Superior temporal gyrus (tissue), 1 donor: ENCODE results near the gene MYO1D.
"Not testable (repeated sequence)": the region's sequence is repeated elsewhere in the genome, so short reads cannot be mapped to it uniquely, and the experiment has no call there.

Experiments
- DNase-seq: peaks from one replicate; pipeline ENCODE4 v3.0.0-alpha.2; 2016; ENCODE audit errors: extremely low spot score

MYO1D gene

GRCh38 chr17:32731556-32732295, 145.2 kb downstream of the MYO1D start:
- no peak for DNase-seq

DNA sequence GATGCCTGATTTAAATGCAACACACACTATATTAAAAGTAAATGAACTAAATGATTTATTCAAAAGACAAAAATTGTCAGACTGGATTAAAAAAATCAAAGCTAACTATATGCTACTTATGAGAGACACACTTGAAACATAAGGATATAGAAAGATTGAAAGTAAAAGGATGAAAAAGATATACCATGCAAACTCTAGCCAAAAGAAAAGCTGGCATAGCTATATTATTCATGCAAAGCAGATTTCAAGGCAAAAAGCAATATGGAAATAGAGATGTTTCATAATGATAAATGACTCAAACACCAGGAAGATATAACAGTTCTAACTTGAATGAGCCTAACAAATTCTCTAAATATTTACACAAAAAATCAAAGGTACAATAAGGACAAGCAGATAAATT, 149.2 kb downstream of the MYO1D start:
- no peak for DNase-seq

GRCh38 chr17:32725697-32726096, 151.2 kb downstream of the MYO1D start:
- no peak for DNase-seq

GRCh38 chr17:32723310-32723955, 153.5 kb downstream of the MYO1D start:
- DNase-seq: peak; percentile 74

GRCh38 chr17:32722733-32723132, 154.2 kb downstream of the MYO1D start:
- DNase-seq: no peak

DNA sequence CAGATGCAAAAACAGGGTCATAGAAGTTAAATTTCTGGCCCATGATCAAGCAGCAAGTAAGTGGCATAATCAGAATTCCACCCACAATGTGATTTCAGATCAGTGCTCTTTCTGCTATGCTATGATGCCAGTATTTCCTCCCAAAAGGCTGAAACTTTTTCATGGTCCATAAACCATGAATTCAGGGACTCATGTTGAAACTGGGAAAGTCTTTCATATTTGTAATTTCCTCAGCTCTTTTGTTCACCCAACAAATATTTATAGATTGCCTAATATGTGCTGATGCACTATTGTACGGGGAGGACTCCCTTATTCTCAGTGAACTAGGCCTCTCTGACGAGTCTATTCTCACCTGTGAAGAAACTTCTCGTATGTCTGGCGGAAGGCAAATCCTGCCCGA, 156.3 kb downstream of the MYO1D start:
- DNase-seq: no peak

- peak; percentile 86 for DNase-seq
These were observed 157.2 kb downstream of the MYO1D start for GRCh38 chr17:32719689-32720088.

GRCh38 chr17:32714922-32715321, 162.0 kb downstream of the MYO1D start:
- not testable (repeated sequence) for DNase-seq

- DNase-seq: not testable (repeated sequence)
These were observed 162.7 kb downstream of the MYO1D start for GRCh38 chr17:32714206-32714605.

- DNase-seq: no peak
These were observed 163.8 kb downstream of the MYO1D start for GRCh38 chr17:32713081-32713480.

GRCh38 chr17:32709562-32709961, 167.4 kb downstream of the MYO1D start:
- DNase-seq: no peak

GRCh38 chr17:32701871-32702270, 175.1 kb downstream of the MYO1D start:
- DNase-seq: peak; percentile 12

DNA sequence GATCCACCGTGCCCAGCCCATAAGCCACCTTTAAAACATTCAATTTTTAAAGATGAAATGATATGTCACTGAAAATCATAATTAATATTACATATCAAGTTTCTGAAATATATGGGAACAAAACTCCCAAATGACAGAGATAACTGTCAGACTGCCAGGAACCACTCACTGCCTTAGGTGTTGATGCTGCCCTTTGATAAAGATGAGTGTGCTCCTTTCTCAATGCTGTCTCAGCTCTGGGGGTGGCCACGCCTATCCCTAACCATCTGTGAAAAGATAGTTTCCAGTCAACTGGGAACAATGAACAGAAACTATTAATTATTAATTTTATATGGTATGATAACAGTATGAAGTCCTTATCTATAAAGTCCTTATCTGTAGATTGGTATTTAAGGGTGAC, 177.7 kb downstream of the MYO1D start:
- no peak for DNase-seq

- no peak for DNase-seq
These were observed 178.9 kb downstream of the MYO1D start for GRCh38 chr17:32697728-32698625.

DNA sequence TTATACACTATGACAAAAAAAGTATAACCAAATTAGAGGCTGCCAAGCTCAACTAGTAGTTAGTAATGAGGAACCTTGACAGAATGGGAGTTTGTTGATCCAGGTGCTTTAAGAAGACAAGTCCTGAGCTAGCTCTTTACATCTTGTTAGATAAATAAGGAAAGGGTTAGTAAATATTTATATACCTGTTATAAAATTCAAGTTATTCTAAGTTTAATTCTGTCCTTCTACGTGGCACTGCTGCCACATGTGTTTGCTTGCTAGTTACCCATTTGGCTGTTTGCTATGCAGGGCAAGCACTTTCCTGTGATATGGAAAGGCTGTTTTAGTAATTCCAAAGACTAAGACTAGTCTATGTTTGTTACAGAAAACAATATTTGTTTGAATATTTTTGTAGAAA, 180.5 kb downstream of the MYO1D start:
- DNase-seq: no peak

DNA sequence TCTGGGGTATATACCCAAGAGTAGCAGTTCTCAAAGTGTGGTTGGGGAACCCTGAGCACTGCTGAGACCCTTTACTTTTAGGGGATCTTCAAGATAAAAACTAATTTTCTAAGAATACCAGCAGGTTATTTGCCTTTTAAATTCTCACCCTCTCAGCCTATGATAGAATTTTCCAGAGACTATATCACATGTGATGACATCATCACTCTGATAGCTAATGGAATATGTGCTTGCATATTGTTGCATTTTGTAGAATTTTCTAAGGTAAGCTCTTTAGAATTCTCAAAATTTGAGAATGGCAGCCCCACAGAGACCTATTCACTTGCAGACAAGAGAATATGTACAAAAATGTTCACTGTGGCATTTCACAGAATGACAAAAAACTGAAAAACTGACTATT, 181.1 kb downstream of the MYO1D start:
- DNase-seq: no peak

GRCh38 chr17:32693194-32693897, 183.6 kb downstream of the MYO1D start:
- peak; percentile 48 for DNase-seq

- no peak for DNase-seq
These were observed 184.7 kb downstream of the MYO1D start for GRCh38 chr17:32692179-32692578.

DNA sequence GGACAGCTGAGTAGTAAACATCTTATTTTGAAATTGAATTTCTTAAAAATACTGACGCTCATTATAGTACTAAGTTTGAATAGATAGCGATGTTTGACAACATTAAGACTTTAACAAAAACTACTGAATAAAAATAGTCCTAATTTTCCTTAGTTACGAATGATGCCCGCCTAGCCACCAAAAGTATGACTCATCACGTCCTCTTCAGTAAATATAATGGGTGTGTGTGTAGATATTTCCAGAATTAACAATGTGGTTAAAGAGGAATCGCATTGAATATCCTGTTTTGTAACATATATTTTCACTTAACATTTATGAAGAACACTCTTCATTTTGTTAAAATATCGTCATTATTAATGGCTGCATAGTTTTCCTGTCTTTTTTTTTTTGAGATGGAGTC, 187.6 kb downstream of the MYO1D start:
- no peak for DNase-seq

DNA sequence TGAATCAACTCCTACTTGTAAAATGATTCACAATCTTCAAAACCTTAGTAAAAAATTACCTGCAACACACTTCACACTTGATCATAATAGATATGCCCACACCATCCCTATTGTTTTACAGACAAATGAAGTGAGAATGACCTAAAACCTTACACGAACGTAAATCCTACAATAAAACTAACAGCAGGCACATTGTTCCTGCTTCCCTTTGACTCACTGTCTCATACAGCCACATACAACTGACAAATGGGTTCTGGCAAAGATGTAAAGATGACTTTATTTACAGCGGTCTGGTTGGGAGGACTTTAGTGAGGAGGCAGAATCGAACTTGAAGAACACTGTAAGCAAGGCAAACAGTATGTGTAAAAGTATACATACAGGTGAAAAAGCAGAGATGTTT, 188.7 kb downstream of the MYO1D start:
- DNase-seq: no peak

DNA sequence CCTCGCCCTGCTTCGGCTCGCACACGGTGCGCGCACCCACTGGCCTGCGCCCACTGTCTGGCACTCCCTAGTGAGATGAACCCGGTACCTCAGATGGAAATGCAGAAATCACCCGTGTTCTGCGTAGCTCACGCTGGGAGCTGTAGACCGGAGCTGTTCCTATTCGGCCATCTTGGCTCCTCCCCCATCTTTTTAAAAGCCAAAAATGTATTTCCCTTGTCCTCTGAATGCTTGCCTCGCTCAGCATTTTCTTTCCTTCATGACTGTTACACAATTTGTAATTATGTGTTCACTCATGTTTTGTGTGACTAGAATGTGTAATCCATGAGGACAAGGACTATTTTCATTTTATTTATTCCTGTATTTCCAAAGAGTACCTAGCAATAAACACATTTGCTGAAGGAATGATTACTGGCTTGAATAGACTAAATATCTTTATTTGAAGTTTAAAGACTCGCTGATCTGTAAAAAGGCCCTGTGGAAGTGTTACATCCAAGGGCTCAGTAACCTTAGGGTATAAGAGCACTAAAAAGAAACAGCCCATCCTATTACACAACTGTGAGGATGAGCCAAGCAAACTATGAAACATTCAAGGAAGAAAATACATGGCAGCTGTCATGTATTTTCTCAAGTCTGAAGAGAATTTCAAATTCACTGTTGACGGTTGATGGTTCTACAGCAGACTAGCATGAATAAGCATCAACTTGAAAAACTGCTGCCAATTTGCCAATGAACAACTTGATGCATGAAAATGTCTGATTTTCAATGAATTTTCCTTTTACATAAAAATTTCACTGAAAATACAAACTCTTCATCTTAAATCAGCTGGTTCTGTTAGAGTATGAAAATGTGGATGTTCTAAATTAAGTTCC, 192.6 kb downstream of the MYO1D start:
- no peak for DNase-seq
